A673 (cell line): ENCODE data around the gene CELA2B. TPM values are rescaled to one million over a fixed set of nuclear protein-coding genes. Genes with fewer than 3 reads are reported as not detected.

Experiments
- BruUV-seq: library from RNA; stranded (reverse); fragments of 400-500 nt; replicated peaks from 2 replicates; lab custom pipeline; 2021; lab: Mats Ljungman, UMichigan
- CTCF ChIA-PET: fragments of 300-600 bp; sonication (Branson Sonifier 250); formaldehyde crosslinking; loops from one replicate; lab custom pipeline; 2022; ENCODE audit warnings: antibody characterized with exemption; lab: Charles Lee
- POLR2A ChIA-PET: fragments of 300-600 bp; sonication (Branson Sonifier 250); formaldehyde crosslinking; loops from one replicate; lab custom pipeline; 2022; ENCODE audit warnings: antibody characterized with exemption; ENCODE audit not compliant: low non-redundant PET; lab: Charles Lee
- DNase-seq: peaks from one replicate; pipeline ENCODE4 v3.0.0-alpha.2; 2015; ENCODE audit warnings: low spot score
- H3K27ac ChIP-seq: fragments of 200-600 bp; sonication (generic); 2 replicates; pipeline ENCODE4 v1.5.1; 2016; ENCODE audit warnings: mixed run types, low read depth, mild to moderate bottlenecking, mixed read lengths, antibody characterized with exemption, low read length; ENCODE audit not compliant: poor library complexity, severe bottlenecking
- H3K27me3 ChIP-seq: fragments of 200-600 bp; sonication (generic); replicated peaks from 2 replicates; pipeline ENCODE4 v1.6.1; 2017; ENCODE audit warnings: mixed run types, low read depth, mild to moderate bottlenecking, mixed read lengths, antibody characterized with exemption, low read length; ENCODE audit not compliant: insufficient read depth, poor library complexity
- H3K36me3 ChIP-seq: fragments of 200-600 bp; sonication (generic); 2 replicates; pipeline ENCODE4 v1.6.1; 2016; ENCODE audit warnings: mixed run types, mild to moderate bottlenecking, mixed read lengths, antibody characterized with exemption, low read length; ENCODE audit not compliant: insufficient read depth, poor library complexity, severe bottlenecking
- H3K4me1 ChIP-seq: fragments of 200-600 bp; sonication (generic); 2 replicates; pipeline ENCODE4 v1.6.1; 2017; ENCODE audit warnings: mixed run types, mild to moderate bottlenecking, mixed read lengths, antibody characterized with exemption, low read length; ENCODE audit not compliant: insufficient read depth, poor library complexity, severe bottlenecking
- H3K4me3 ChIP-seq: fragments of 200-600 bp; sonication (generic); 2 replicates; pipeline ENCODE4 v1.5.1; 2016; ENCODE audit warnings: low read depth, mixed run types, mild to moderate bottlenecking, mixed read lengths, low read length; ENCODE audit not compliant: poor library complexity, severe bottlenecking
- H3K9me3 ChIP-seq: fragments of 200-600 bp; sonication (generic); 2 replicates; pipeline ENCODE4 v1.6.1; 2016; ENCODE audit warnings: mixed run types, low read depth, mild to moderate bottlenecking, mixed read lengths, antibody characterized with exemption, low read length; ENCODE audit not compliant: poor library complexity, severe bottlenecking
- EZH2 ChIP-seq: fragments of 200-600 bp; sonication (generic); IDR thresholded peaks from 2 replicates; pipeline ENCODE4 v1.6.1; 2017; ENCODE audit warnings: borderline replicate concordance, low read depth, mild to moderate bottlenecking, mixed read lengths, antibody characterized with exemption, low read length; ENCODE audit not compliant: poor library complexity, severe bottlenecking
- intact Hi-C: fragments of 100-400 bp; cut with micrococcal nuclease; formaldehyde crosslinking; loops from one replicate; pipeline ENCODE4 v1.10.0; 2022; ENCODE audit not compliant: unreplicated experiment
- total RNA-seq: library from RNA; stranded (reverse); gene quantifications from 2 replicates; pipeline ENCODE4 v1.2.3, GENCODE V29; 2021
- TF ChIP-seq, protein P1 (sequence below): fragments of 300-800, 200-600 bp; sonication (generic); conservative IDR thresholded peaks from 2 replicates; pipeline ENCODE4 v1.5.1; 2017; ENCODE audit warnings: low read depth, mild to moderate bottlenecking, antibody characterized with exemption, low read length, moderate library complexity, mixed read lengths

Gene CELA2B
- total RNA-seq, 1 experiment from 2014 or later, result not detected

DNA sequence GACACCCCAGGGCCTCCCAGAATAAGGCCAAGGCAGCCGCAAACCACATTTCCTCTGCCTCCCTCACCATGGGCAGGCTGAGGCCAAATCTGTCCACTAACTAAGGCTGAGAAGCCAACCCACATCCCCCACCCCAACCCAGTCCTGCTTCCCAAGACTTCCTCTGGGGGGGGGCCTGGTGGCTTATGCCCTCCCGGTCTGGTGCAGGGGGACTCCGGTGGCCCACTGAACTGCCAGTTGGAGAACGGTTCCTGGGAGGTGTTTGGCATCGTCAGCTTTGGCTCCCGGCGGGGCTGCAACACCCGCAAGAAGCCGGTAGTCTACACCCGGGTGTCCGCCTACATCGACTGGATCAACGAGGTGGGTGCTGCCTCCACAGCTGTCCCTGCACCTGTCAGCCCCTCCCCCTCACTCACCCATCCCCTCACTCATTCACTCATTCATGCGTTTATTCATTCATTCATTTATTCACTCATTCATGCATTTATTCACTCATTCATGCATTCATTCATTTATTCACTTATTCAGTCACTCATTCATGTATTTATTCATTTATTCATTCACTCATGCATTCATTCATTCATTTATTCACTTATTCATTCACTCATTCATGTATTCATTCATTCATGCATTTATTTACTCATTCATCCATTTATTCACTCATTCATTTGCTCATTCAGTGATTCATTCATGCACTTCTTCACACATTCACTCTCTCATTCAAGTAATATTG is 30.3 kb upstream of the CELA2B start:
- TF ChIP-seq EZH2, result no peak
- TF ChIP-seq, protein P1, sequence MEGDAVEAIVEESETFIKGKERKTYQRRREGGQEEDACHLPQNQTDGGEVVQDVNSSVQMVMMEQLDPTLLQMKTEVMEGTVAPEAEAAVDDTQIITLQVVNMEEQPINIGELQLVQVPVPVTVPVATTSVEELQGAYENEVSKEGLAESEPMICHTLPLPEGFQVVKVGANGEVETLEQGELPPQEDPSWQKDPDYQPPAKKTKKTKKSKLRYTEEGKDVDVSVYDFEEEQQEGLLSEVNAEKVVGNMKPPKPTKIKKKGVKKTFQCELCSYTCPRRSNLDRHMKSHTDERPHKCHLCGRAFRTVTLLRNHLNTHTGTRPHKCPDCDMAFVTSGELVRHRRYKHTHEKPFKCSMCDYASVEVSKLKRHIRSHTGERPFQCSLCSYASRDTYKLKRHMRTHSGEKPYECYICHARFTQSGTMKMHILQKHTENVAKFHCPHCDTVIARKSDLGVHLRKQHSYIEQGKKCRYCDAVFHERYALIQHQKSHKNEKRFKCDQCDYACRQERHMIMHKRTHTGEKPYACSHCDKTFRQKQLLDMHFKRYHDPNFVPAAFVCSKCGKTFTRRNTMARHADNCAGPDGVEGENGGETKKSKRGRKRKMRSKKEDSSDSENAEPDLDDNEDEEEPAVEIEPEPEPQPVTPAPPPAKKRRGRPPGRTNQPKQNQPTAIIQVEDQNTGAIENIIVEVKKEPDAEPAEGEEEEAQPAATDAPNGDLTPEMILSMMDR, result no peak
- BruUV-seq, result no TSS peak
- H3K9me3 ChIP-seq, result no peaks in the 10 kb centered on the region
- no peak overlapping the region for H3K4me3 ChIP-seq
- H3K27me3 ChIP-seq, result no peaks in the 10 kb centered on the region
- H3K4me1 ChIP-seq, result no peaks in the 10 kb centered on the region
- ChIA-PET POLR2A (no interaction called here), CTCF (no interaction called here)
- intact Hi-C loops, result no loop called here
- DNase-seq, result no peak
- H3K27ac ChIP-seq, result no peak overlapping the region
- no peaks in the 10 kb centered on the region for H3K36me3 ChIP-seq

DNA sequence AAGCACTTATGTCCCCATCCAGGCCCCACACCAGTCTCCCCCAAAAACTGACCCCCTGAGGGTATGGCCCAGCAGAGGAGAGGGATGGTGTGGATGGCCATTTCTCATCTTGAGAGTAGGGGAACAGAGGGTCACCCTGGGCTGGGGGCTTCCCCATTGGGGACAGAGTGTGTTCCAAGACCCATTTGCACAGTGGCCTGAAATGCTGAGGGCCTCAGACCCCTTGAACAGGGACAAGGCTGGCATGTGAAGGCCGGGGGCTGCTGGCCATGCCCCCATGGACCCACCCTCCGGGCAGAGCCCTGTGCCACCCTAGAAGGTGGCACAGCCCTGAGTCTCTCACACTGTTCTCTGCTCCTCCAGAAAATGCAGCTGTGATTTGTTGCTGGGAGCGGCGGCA is 29.7 kb upstream of the CELA2B start:
- Histone ChIP-seq H3K4me1 (no peaks in the 10 kb centered on the region), H3K27me3 (no peaks in the 10 kb centered on the region), H3K36me3 (no peaks in the 10 kb centered on the region), H3K27ac (no peak overlapping the region), H3K4me3 (no peak overlapping the region), H3K9me3 (no peaks in the 10 kb centered on the region)
- BruUV-seq, result no TSS peak
- POLR2A ChIA-PET, result no interaction called here
- intact Hi-C loops, result no loop called here
- CTCF ChIA-PET, result no interaction called here
- DNase-seq, result no peak
- TF ChIP-seq EZH2, result no peak
- TF ChIP-seq, protein P1, result no peak

DNA sequence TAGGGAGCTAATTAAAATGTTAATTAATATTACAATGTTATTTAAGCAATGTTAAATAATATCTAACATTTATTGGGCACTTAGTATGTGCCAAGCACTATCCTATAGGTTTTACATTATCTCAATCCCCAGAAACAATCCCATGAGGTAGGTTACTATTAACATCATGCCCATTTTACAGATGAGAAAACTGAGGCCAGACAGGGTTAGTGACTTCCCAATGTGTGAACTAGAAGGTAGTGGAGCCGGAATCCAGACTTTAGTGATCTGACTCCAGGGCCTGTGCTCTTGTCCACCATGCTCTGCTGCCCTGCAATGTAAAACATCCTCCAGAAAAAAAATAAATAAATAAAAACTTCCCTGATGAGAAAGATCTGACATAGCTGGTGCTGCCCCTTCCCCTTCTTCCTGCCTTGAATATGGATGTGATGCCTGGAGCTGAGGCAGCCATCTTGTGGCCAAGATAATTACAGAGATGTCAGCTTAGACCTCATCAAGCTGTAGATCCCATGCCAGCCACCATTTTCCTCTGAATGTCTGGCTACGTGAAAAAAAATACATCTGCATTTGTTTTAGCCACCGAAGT is 26.9 kb upstream of the CELA2B start:
- Histone ChIP-seq H3K9me3 (no peaks in the 10 kb centered on the region), H3K4me1 (no peaks in the 10 kb centered on the region), H3K27me3 (no peaks in the 10 kb centered on the region), H3K27ac (no peak overlapping the region), H3K36me3 (no peaks in the 10 kb centered on the region), H3K4me3 (no peak overlapping the region)
- no TSS peak for BruUV-seq
- TF ChIP-seq, protein P1, result no peak
- no peak for TF ChIP-seq EZH2
- DNase-seq, result no peak
- intact Hi-C loops, result no loop called here
- POLR2A ChIA-PET, result no interaction called here
- CTCF ChIA-PET, result no interaction called here
